Keratinocyte (primary cell): ENCODE data around the gene PDZD7. TPM values are rescaled to one million over a fixed set of nuclear protein-coding genes. Genes with fewer than 3 reads are reported as not detected.

Experiments used
- DNase-seq: peaks from one replicate; pipeline ENCODE4 v3.0.0-alpha.2; 2011; ENCODE audit warnings: low read depth, missing footprints, low spot score
- FAIRE-seq: peaks from 2 replicates; lab custom pipeline; 2011; peaks lifted over from hg19 to GRCh38; lab: Jason Lieb, UNC
- H2AFZ ChIP-seq: 2 replicates; pipeline ENCODE4 v1.6.0; 2012; ENCODE audit warnings: low read length, control low read depth, inconsistent platforms; ENCODE audit not compliant: control insufficient read depth
- H3K27ac ChIP-seq: 2 replicates; pipeline ENCODE4 v1.5.1; 2011; ENCODE audit warnings: low read length; ENCODE audit not compliant: control insufficient read depth, insufficient read depth
- H3K27me3 ChIP-seq: 3 replicates; pipeline ENCODE4 v1.6.0; 2011; ENCODE audit warnings: low read length; ENCODE audit not compliant: control insufficient read depth, insufficient read depth; ENCODE audit errors: extremely low read depth
- H3K36me3 ChIP-seq, 2 experiments: 2 replicates in 1 of 2; 3 replicates in 1 of 2; pipeline ENCODE4 v1.5.1; 2011; ENCODE audit warnings: low read length in 2 of 2, mild to moderate bottlenecking in 1 of 2; ENCODE audit not compliant: control insufficient read depth in 2 of 2, insufficient read depth in 2 of 2; ENCODE audit errors: extremely low read depth in 1 of 2
- H3K4me1 ChIP-seq: 3 replicates; pipeline ENCODE4 v1.5.1; 2011; ENCODE audit warnings: low read length; ENCODE audit not compliant: control insufficient read depth, insufficient read depth; ENCODE audit errors: extremely low read depth
- H3K4me2 ChIP-seq: 3 replicates; pipeline ENCODE4 v1.6.0; 2011; ENCODE audit warnings: low read depth, low read length; ENCODE audit not compliant: control insufficient read depth, insufficient read depth; ENCODE audit errors: extremely low read depth
- H3K4me3 ChIP-seq, 3 experiments: fragments of 200-600 bp in 1 of 3; sonication (generic) in 1 of 3; 2 replicates in 2 of 3; 3 replicates in 1 of 3; pipeline ENCODE4 v1.5.1; 2011 to 2016; ENCODE audit warnings: low read length in 3 of 3, mild to moderate bottlenecking in 3 of 3, control low read depth in 2 of 3, inconsistent platforms in 1 of 3, low read depth in 1 of 3, mixed read lengths in 1 of 3, mixed run types in 1 of 3, moderate library complexity in 1 of 3; ENCODE audit not compliant: control insufficient read depth in 2 of 3, insufficient read depth in 2 of 3; ENCODE audit errors: extremely low read depth in 1 of 3
- H3K79me2 ChIP-seq: 2 replicates; pipeline ENCODE4 v1.6.0; 2012; ENCODE audit warnings: low read length; ENCODE audit not compliant: control insufficient read depth, insufficient read depth
- H3K9ac ChIP-seq: 3 replicates; pipeline ENCODE4 v1.6.0; 2011; ENCODE audit warnings: low read length; ENCODE audit not compliant: control insufficient read depth, insufficient read depth; ENCODE audit errors: extremely low read depth
- H3K9me1 ChIP-seq: 3 replicates; pipeline ENCODE4 v1.6.0; 2011; ENCODE audit warnings: low read length; ENCODE audit not compliant: control insufficient read depth, insufficient read depth; ENCODE audit errors: extremely low read depth
- H3K9me3 ChIP-seq: 2 replicates; pipeline ENCODE4 v1.5.1; 2012; ENCODE audit warnings: low read depth, low read length; ENCODE audit not compliant: control insufficient read depth
- H4K20me1 ChIP-seq: 3 replicates; pipeline ENCODE4 v1.6.0; 2011; ENCODE audit warnings: low read length; ENCODE audit not compliant: control insufficient read depth, insufficient read depth; ENCODE audit errors: extremely low read depth
- EZH2 ChIP-seq: IDR thresholded peaks from one replicate; pipeline ENCODE4 v1.6.1; 2012; ENCODE audit warnings: inconsistent platforms, mild to moderate bottlenecking, low read length, moderate library complexity
- dilution Hi-C: fragments of 300-500 bp; cut with MboI; formaldehyde crosslinking; loops from one replicate; pipeline ENCODE4 v1.7.0; 2020; ENCODE audit warnings: low sequenced_read_pairs; ENCODE audit not compliant: extremely low pct_ligation_motif_present
- polyA plus RNA-seq, 5 experiments: library from polyadenylated mRNA; depleted of rRNA in 3 of 5; stranded (reverse) in 3 of 5; stranded (forward) in 1 of 5; unstranded in 1 of 5; fragments of >200 nt; gene quantifications; 1 replicate in 1 of 5; 2 replicates in 3 of 5; 3 replicates in 1 of 5; pipeline versions ENCODE4 v1.2.1 to v1.2.3, GENCODE V29; 2011 to 2012; ENCODE audit warnings: missing spikeins in 2 of 5, low read depth in 1 of 5, low replicate concordance in 1 of 5
- TF ChIP-seq, protein P1 (sequence below), 3 experiments: IDR thresholded peaks in 1 of 3; conservative IDR thresholded peaks in 1 of 3; optimal IDR thresholded peaks in 1 of 3; 2 replicates in 2 of 3; 3 replicates in 1 of 3; pipeline versions ENCODE3 to v1.5.1; 2011; ENCODE audit warnings: low read length in 3 of 3, mild to moderate bottlenecking in 3 of 3, moderate library complexity in 2 of 3, control low read depth in 1 of 3, inconsistent platforms in 1 of 3; ENCODE audit not compliant: insufficient read depth in 2 of 3; ENCODE audit errors: extremely low read depth in 1 of 3

Gene PDZD7
- polyA plus RNA-seq, 1 donor (not counting 4 experiments of a cell fraction or from before 2014, with no cell fraction given) = 0.54 TPM

DNA sequence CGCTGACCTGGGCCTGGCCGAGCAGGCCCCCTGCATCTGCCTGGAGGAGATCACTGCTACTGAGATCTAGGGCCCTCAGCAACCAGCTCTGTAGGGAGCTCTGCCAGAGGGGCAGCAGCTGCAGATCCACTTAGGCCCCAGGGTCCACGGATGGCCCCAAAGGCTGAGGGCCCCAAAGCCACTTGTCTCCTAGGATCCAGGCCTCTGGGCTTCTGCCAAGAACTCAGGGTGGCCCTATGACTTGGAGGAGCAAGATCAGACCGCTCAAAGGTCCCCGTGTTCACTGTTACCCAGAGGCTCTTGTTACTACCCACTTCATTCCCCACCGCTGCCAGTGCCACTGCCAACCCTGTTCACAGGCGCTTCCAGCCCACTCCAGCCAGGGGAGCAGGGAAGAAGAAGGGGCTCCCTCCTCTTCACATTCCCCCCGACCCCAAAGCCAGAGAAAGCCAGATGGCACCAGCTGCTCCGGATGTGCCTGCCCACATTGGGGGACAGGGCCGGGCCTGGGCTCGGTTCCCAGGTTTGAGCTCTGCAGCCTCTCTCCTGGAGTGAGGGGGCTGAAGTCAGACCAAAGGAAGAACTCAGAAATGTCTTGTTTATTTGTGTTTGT lies 23.7 kb downstream of the PDZD7 start:
- Histone ChIP-seq H3K27ac (no peak overlapping the region), H3K9ac (no peak overlapping the region), H2AFZ (no peak overlapping the region), H3K4me1 (peaks cover 8% of the 10 kb centered on the region), H3K9me1 (no peaks in the 10 kb centered on the region), H3K36me3 (peaks cover 15 to 26% of the 10 kb centered on the region in 2 experiments), H3K27me3 (no peaks in the 10 kb centered on the region), H3K9me3 (no peaks in the 10 kb centered on the region), H3K79me2 (peaks cover 6% of the 10 kb centered on the region), H4K20me1 (no peaks in the 10 kb centered on the region), H3K4me2 (no peak overlapping the region), H3K4me3 (no peak overlapping the region)
- dilution Hi-C loops = no loop called here
- no peak for TF ChIP-seq EZH2
- TF ChIP-seq, protein P1, sequence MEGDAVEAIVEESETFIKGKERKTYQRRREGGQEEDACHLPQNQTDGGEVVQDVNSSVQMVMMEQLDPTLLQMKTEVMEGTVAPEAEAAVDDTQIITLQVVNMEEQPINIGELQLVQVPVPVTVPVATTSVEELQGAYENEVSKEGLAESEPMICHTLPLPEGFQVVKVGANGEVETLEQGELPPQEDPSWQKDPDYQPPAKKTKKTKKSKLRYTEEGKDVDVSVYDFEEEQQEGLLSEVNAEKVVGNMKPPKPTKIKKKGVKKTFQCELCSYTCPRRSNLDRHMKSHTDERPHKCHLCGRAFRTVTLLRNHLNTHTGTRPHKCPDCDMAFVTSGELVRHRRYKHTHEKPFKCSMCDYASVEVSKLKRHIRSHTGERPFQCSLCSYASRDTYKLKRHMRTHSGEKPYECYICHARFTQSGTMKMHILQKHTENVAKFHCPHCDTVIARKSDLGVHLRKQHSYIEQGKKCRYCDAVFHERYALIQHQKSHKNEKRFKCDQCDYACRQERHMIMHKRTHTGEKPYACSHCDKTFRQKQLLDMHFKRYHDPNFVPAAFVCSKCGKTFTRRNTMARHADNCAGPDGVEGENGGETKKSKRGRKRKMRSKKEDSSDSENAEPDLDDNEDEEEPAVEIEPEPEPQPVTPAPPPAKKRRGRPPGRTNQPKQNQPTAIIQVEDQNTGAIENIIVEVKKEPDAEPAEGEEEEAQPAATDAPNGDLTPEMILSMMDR (optimal IDR thresholded peaks at IDR 0.05 in 1 of 3, IDR thresholded peaks at IDR 0.05 in 1 of 3, conservative IDR thresholded peaks at IDR 0.05 in 1 of 3; ENCODE audit: extremely low read depth in 1 of 3, insufficient read depth in 2 of 3, low read length in 3 of 3) = no peak
- no peak for FAIRE-seq
- no peak for DNase-seq

DNA sequence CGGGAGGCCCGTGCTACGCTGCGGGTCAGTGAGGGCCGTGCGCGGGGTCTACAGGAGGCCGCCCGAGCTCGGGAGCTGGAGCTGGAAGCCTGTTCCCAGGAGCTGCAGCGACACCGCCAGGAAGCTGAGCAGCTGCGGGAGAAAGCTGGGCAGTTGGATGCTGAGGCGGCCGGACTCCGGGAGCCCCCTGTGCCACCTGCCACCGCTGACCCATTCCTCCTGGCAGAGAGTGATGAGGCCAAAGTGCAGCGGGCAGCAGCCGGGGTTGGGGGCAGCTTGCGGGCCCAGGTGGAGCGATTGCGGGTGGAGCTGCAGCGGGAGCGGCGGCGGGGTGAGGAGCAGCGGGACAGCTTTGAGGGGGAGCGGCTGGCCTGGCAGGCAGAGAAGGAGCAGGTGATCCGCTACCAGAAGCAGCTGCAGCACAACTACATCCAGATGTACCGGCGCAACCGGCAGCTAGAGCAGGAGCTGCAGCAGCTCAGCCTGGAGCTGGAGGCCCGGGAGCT lies 24.3 kb downstream of the PDZD7 start:
- Histone ChIP-seq H3K9me1 (no peaks in the 10 kb centered on the region), H4K20me1 (no peaks in the 10 kb centered on the region), H2AFZ (no peak overlapping the region), H3K36me3 (peaks cover 15 to 26% of the 10 kb centered on the region in 2 experiments), H3K9ac (no peak overlapping the region), H3K9me3 (no peaks in the 10 kb centered on the region), H3K27ac (no peak overlapping the region), H3K4me1 (peaks cover 7% of the 10 kb centered on the region), H3K4me3 (no peak overlapping the region), H3K27me3 (no peaks in the 10 kb centered on the region), H3K4me2 (no peak overlapping the region), H3K79me2 (peaks cover 10% of the 10 kb centered on the region)
- TF ChIP-seq EZH2 = no peak
- TF ChIP-seq, protein P1 (optimal IDR thresholded peaks at IDR 0.05 in 1 of 3, IDR thresholded peaks at IDR 0.05 in 1 of 3, conservative IDR thresholded peaks at IDR 0.05 in 1 of 3; ENCODE audit: extremely low read depth in 1 of 3, insufficient read depth in 2 of 3, low read length in 3 of 3) = no peak
- FAIRE-seq (no peak), DNase-seq (no peak)
- dilution Hi-C loops = no loop called here
